H1 (cell line): Measurements from ENCODE around the gene RCSD1. TPM values are rescaled to one million over a fixed set of nuclear protein-coding genes. Genes with fewer than 3 reads are reported as not detected.

Experiments
- CTCF ChIA-PET: fragments of 300-600 bp; sonication (Branson Sonifier 250); formaldehyde crosslinking; loops from one replicate; lab custom pipeline; 2021; ENCODE audit not compliant: partially characterized antibody; lab: Charles Lee
- POLR2A ChIA-PET: fragments of 300-600 bp; sonication (Branson Sonifier 250); formaldehyde crosslinking; loops from one replicate; lab custom pipeline; 2021; ENCODE audit warnings: inconsistent platforms; ENCODE audit not compliant: partially characterized antibody; lab: Charles Lee
- DNase-seq, 2 experiments: peaks; one replicate each; pipeline versions ENCODE4 v3.0.0 to v3.0.0-alpha.2; 2010 to 2022; ENCODE audit warnings: low spot score in 2 of 2, low read depth in 1 of 2, mixed read lengths in 1 of 2
- FAIRE-seq: peaks from 2 replicates; lab custom pipeline; 2011; peaks lifted over from hg19 to GRCh38; lab: Jason Lieb, UNC
- H2AFZ ChIP-seq: 2 replicates; pipeline ENCODE4 v1.8.1; 2012; ENCODE audit warnings: low read length, inconsistent platforms
- H2AK5ac ChIP-seq: 2 replicates; pipeline ENCODE4 v1.6.1; 2013; ENCODE audit warnings: low read depth, low read length
- H2BK120ac ChIP-seq: replicated peaks from 2 replicates; pipeline ENCODE3; 2013; ENCODE audit warnings: low read depth, low read length, inconsistent platforms
- H2BK12ac ChIP-seq: 2 replicates; pipeline ENCODE4 v1.6.1; 2013; ENCODE audit warnings: low read depth, low read length
- H2BK15ac ChIP-seq: 2 replicates; pipeline ENCODE4 v1.6.1; 2013; ENCODE audit warnings: low read length
- H2BK20ac ChIP-seq: 2 replicates; pipeline ENCODE4 v1.6.1; 2013; ENCODE audit warnings: low read length
- H2BK5ac ChIP-seq: 2 replicates; pipeline ENCODE4 v1.6.1; 2013; ENCODE audit warnings: low read depth, low read length
- H3K14ac ChIP-seq: 2 replicates; pipeline ENCODE4 v1.6.1; 2013; ENCODE audit warnings: inconsistent platforms; ENCODE audit not compliant: insufficient read length
- H3K18ac ChIP-seq: 2 replicates; pipeline ENCODE4 v1.6.1; 2013; ENCODE audit warnings: low read length; ENCODE audit errors: extremely low read depth
- H3K23ac ChIP-seq: 2 replicates; pipeline ENCODE4 v1.6.1; 2013; ENCODE audit warnings: inconsistent platforms; ENCODE audit not compliant: insufficient read length
- H3K23me2 ChIP-seq: 2 replicates; pipeline ENCODE4 v1.6.1; 2013; ENCODE audit warnings: low read depth, low read length
- H3K27ac ChIP-seq: 2 replicates; pipeline ENCODE4 v1.6.1; 2011; ENCODE audit warnings: low read depth, low read length, inconsistent platforms
- H3K27me3 ChIP-seq, 4 experiments: replicated peaks in 1 of 4; 1 replicate in 1 of 4; 2 replicates in 3 of 4; pipeline versions ENCODE4 v1.6.1 to v1.8.1; 2011 to 2013; ENCODE audit warnings: low read length in 3 of 4, mild to moderate bottlenecking in 3 of 4, inconsistent platforms in 2 of 4, mixed read lengths in 2 of 4, moderate library complexity in 1 of 4; ENCODE audit not compliant: control insufficient read depth in 3 of 4, insufficient read depth in 3 of 4; ENCODE audit errors: extremely low read depth in 1 of 4
- H3K36me3 ChIP-seq, 4 experiments: 2 replicates each; pipeline versions ENCODE4 v1.6.1 to v1.8.1; 2011 to 2013; ENCODE audit warnings: mild to moderate bottlenecking in 4 of 4, low read length in 3 of 4, moderate library complexity in 2 of 4, control low read depth in 1 of 4, inconsistent platforms in 1 of 4; ENCODE audit not compliant: insufficient read depth in 4 of 4, control insufficient read depth in 2 of 4
- H3K4ac ChIP-seq: replicated peaks from 2 replicates; pipeline ENCODE3; 2013; ENCODE audit warnings: low read length, low read depth, mixed read lengths, inconsistent platforms; ENCODE audit not compliant: insufficient read length
- H3K4me1 ChIP-seq, 4 experiments: replicated peaks in 1 of 4; 1 replicate in 1 of 4; 2 replicates in 3 of 4; pipeline versions ENCODE4 v1.6.1 to v1.8.1; 2011 to 2013; ENCODE audit warnings: low read length in 3 of 4, inconsistent platforms in 2 of 4, mixed read lengths in 1 of 4; ENCODE audit not compliant: insufficient read depth in 4 of 4, control insufficient read depth in 3 of 4
- H3K4me2 ChIP-seq, 2 experiments: 2 replicates each; pipeline versions ENCODE4 v1.6.1 to v1.8.1; 2011 to 2013; ENCODE audit warnings: low read depth in 2 of 2, low read length in 2 of 2, control low read depth in 1 of 2, inconsistent platforms in 1 of 2, mild to moderate bottlenecking in 1 of 2; ENCODE audit not compliant: insufficient read depth in 1 of 2
- H3K4me3 ChIP-seq, 4 experiments: fragments of 200-600, 300-600 bp in 1 of 4; sonication (generic), shearing (Covaris generic), sonication (Bioruptor Twin) in 1 of 4; 2 replicates each; pipeline versions ENCODE4 v1.5.1 to v1.8.1; 2011 to 2016; ENCODE audit warnings: low read length in 4 of 4, low read depth in 3 of 4, control low read depth in 2 of 4, inconsistent platforms in 2 of 4, mild to moderate bottlenecking in 2 of 4, mixed read lengths in 1 of 4, moderate library complexity in 1 of 4; ENCODE audit not compliant: insufficient read depth in 2 of 4; ENCODE audit errors: extremely low read depth in 1 of 4
- H3K56ac ChIP-seq: replicated peaks from 2 replicates; pipeline ENCODE3; 2013; ENCODE audit warnings: low read depth, mild to moderate bottlenecking, mixed read lengths, low read length, inconsistent platforms; ENCODE audit not compliant: insufficient read length
- H3K79me1 ChIP-seq: 2 replicates; pipeline ENCODE4 v1.6.1; 2013; ENCODE audit warnings: low read depth, low read length, control low read depth
- H3K79me2 ChIP-seq, 2 experiments: 2 replicates each; pipeline versions ENCODE4 v1.6.1 to v1.8.1; 2012 to 2013; ENCODE audit warnings: low read length in 2 of 2, mild to moderate bottlenecking in 2 of 2, inconsistent platforms in 1 of 2; ENCODE audit not compliant: insufficient read depth in 2 of 2, control insufficient read depth in 1 of 2
- H3K9ac ChIP-seq, 4 experiments: replicated peaks in 1 of 4; 1 replicate in 1 of 4; 2 replicates in 3 of 4; pipeline versions ENCODE4 v1.6.1 to v1.8.1; 2011 to 2013; ENCODE audit warnings: low read depth in 3 of 4, low read length in 3 of 4, control low read depth in 2 of 4, mild to moderate bottlenecking in 2 of 4, moderate library complexity in 2 of 4, inconsistent platforms in 1 of 4; ENCODE audit errors: extremely low read depth in 1 of 4
- H3K9me3 ChIP-seq, 2 experiments: 2 replicates each; pipeline versions ENCODE4 v1.6.1 to v1.8.1; 2012 to 2013; ENCODE audit warnings: mild to moderate bottlenecking in 2 of 2, moderate library complexity in 2 of 2, control low read depth in 1 of 2, inconsistent platforms in 1 of 2, low read depth in 1 of 2, low read length in 1 of 2, mixed read lengths in 1 of 2; ENCODE audit not compliant: insufficient read depth in 2 of 2
- H4K20me1 ChIP-seq, 2 experiments: replicated peaks in 1 of 2; 2 replicates each; pipeline versions ENCODE3 to v1.8.1; 2011 to 2013; ENCODE audit warnings: inconsistent platforms in 2 of 2, low read length in 2 of 2, mild to moderate bottlenecking in 1 of 2; ENCODE audit not compliant: insufficient read depth in 2 of 2, control insufficient read depth in 1 of 2
- H4K5ac ChIP-seq: 2 replicates; pipeline ENCODE4 v1.6.1; 2013; ENCODE audit warnings: low read length, low read depth, mixed read lengths, inconsistent platforms; ENCODE audit not compliant: insufficient read length
- H4K8ac ChIP-seq: 2 replicates; pipeline ENCODE4 v1.8.0; 2013; ENCODE audit warnings: mild to moderate bottlenecking, moderate library complexity, low read length, inconsistent platforms; ENCODE audit not compliant: insufficient read depth; ENCODE audit errors: extremely low read depth
- H4K91ac ChIP-seq: replicated peaks from 2 replicates; pipeline ENCODE3; 2013; ENCODE audit warnings: low read length, mixed read lengths, inconsistent platforms; ENCODE audit not compliant: insufficient read length
- ATF3 ChIP-seq: IDR thresholded peaks from 2 replicates; pipeline ENCODE4 v1.6.1; 2011; ENCODE audit warnings: low read depth, mild to moderate bottlenecking, low read length; ENCODE audit not compliant: insufficient read depth
- BACH1 ChIP-seq: IDR thresholded peaks from 2 replicates; pipeline ENCODE4 v1.6.1; 2012; ENCODE audit warnings: low read length, improper control_type of control experiment
- BRCA1 ChIP-seq: IDR thresholded peaks from 2 replicates; pipeline ENCODE4 v1.6.1; 2012; ENCODE audit warnings: low read depth, low read length, improper control_type of control experiment
- CBX5 ChIP-seq: fragments of 300-800, 300-1000 bp; sonication (generic); IDR thresholded peaks from 2 replicates; pipeline ENCODE4 v1.7.1; 2016; ENCODE audit warnings: antibody characterized with exemption, low read length, low read depth
- CBX8 ChIP-seq: fragments of 300-800, 300-1000 bp; sonication (generic); IDR thresholded peaks from 2 replicates; pipeline ENCODE4 v1.7.1; 2016; ENCODE audit warnings: low read depth, low read length, borderline replicate concordance
- HDAC2 ChIP-seq, 2 experiments: fragments of 300-600 bp in 1 of 2; sonication (generic) in 1 of 2; IDR thresholded peaks; 2 replicates each; pipeline ENCODE4 v1.6.1; 2011 to 2012; ENCODE audit warnings: low read depth in 2 of 2, low read length in 2 of 2, mild to moderate bottlenecking in 2 of 2, moderate library complexity in 2 of 2, borderline replicate concordance in 1 of 2, inconsistent platforms in 1 of 2
- KDM5A ChIP-seq: fragments of 200-600 bp; IDR thresholded peaks from 2 replicates; pipeline ENCODE4 v1.7.1; 2012; ENCODE audit warnings: mild to moderate bottlenecking, low read length, inconsistent platforms, mixed read lengths
- RBBP5 ChIP-seq: IDR thresholded peaks from 2 replicates; pipeline ENCODE4 v1.7.1; 2012; ENCODE audit warnings: low read depth, mild to moderate bottlenecking, inconsistent platforms, low read length, moderate library complexity, borderline replicate concordance
- RXRA ChIP-seq: IDR thresholded peaks from 2 replicates; pipeline ENCODE4 v1.6.1; 2011; ENCODE audit warnings: low read depth, mild to moderate bottlenecking, low read length, moderate library complexity; ENCODE audit not compliant: insufficient read depth
- SAP30 ChIP-seq: fragments of 300-600 bp; sonication (generic); IDR thresholded peaks from 2 replicates; pipeline ENCODE4 v1.7.1; 2012; ENCODE audit warnings: low read length, moderate library complexity, mild to moderate bottlenecking, inconsistent platforms; ENCODE audit not compliant: insufficient read depth, insufficient replicate concordance
- SIX5 ChIP-seq: IDR thresholded peaks from 2 replicates; pipeline ENCODE4 v1.6.1; 2011; ENCODE audit warnings: mild to moderate bottlenecking, low read depth, low read length
- SP1 ChIP-seq: IDR thresholded peaks from 2 replicates; pipeline ENCODE4 v1.6.1; 2011; ENCODE audit warnings: low read depth, low read length
- TEAD4 ChIP-seq: IDR thresholded peaks from 2 replicates; pipeline ENCODE4 v1.6.1; 2012; ENCODE audit warnings: low read depth, low read length, inconsistent platforms, mixed read lengths
- WGBS, 2 experiments: shearing (Covaris generic) in 1 of 2; methylation state at CpG; one replicate each; pipeline versions ENCODE4 v1.1.6 to v1.1.7; 2013 to 2015; ENCODE audit warnings: low lambda C conversion rate in 2 of 2, mixed read lengths in 2 of 2, inconsistent platforms in 1 of 2, low coverage in 1 of 2, missing lambda C conversion rate in 1 of 2; ENCODE audit not compliant: insufficient replicate concordance in 2 of 2, insufficient coverage in 1 of 2, insufficient read length in 1 of 2; ENCODE audit errors: extremely low coverage in 1 of 2, missing lambda C conversion rate in 1 of 2; 5-methylcytosine and 5-hydroxymethylcytosine counted together
- polyA plus RNA-seq, 7 experiments: library from polyadenylated mRNA; depleted of rRNA in 3 of 7; stranded (reverse) in 5 of 7; unstranded in 2 of 7; fragments of >200 nt in 5 of 7; fragments of 200-250 nt in 2 of 7; gene quantifications; 1 replicate in 5 of 7; 2 replicates in 1 of 7; 4 replicates in 1 of 7; pipeline versions ENCODE4 v1.2.1 to v1.2.3, GENCODE V29; 2011 to 2013; ENCODE audit warnings: missing spikeins in 2 of 7, mixed read lengths in 2 of 7
- total RNA-seq: library from RNA; stranded (reverse); fragmentation: NEBNext Ultra II Directional; extraction: Animal tissue kit (Norgen Biotek cat#: 25700); gene quantifications from 2 replicates; pipeline ENCODE4 v1.2.1, GENCODE V29; 2021

The RCSD1 gene
- total and polyA plus RNA-seq, 2 of the 8 experiments (the other 6 are each of a cell fraction or from before 2014, with no cell fraction given): 0.47 to 0.69 TPM

GRCh38 chr1:167705250-167705649, 75.2 kb downstream of the RCSD1 start:
- 0 out of 2 replicates have a peak overlapping the region, but pooled peaks have one; percentile 3 for H2BK20ac ChIP-seq
- H4K5ac ChIP-seq: no peak overlapping the region
- H3K4me2 ChIP-seq: peak overlapping the region; percentile 50 to 54
- DNase-seq: no peak
- H4K20me1 ChIP-seq: no peaks in the 10 kb centered on the region
- H2AFZ ChIP-seq: no peak overlapping the region
- no peak overlapping the region for H3K9ac ChIP-seq
- H3K9me3 ChIP-seq: no peaks in the 10 kb centered on the region
- H3K14ac ChIP-seq: no peak overlapping the region
- H3K27ac ChIP-seq: no peak overlapping the region
- no peak overlapping the region for H2BK15ac ChIP-seq
- ChIA-PET POLR2A (interaction anchor here (0.7 to 1.6 kb wide), 5 partner anchors 9 to 152 kb away, joined by 3 to 6 read pairs (median 3); partner anchors contain the start of gene CREG1), CTCF (interaction anchor here (1.1 to 2.6 kb wide), 4 partner anchors 9 to 165 kb away, joined by 4 to 15 read pairs (median 5); no protein-coding TSS in a partner anchor)
- H3K4me1 ChIP-seq: peaks cover 2 to 19% (median 12%) of the 10 kb centered on the region in 4 experiments; a peak in 4 of 7 replicates
- H3K4ac ChIP-seq: no peak overlapping the region
- no peak overlapping the region for H2BK120ac ChIP-seq
- no peak overlapping the region for H2AK5ac ChIP-seq
- H3K23ac ChIP-seq: no peak overlapping the region
- H3K4me3 ChIP-seq: peak overlapping the region in 1 of 4 experiments; percentile 20; a peak in 2 of 8 replicates
- peak; percentile 71 for FAIRE-seq
- no peaks in the 10 kb centered on the region; a peak in 1 of 7 replicates for H3K27me3 ChIP-seq
- no peak overlapping the region for H3K56ac ChIP-seq
- no peaks in the 10 kb centered on the region for H3K36me3 ChIP-seq
- H4K8ac ChIP-seq: no peak overlapping the region
- H3K79me2 ChIP-seq: no peaks in the 10 kb centered on the region
- H2BK12ac ChIP-seq: no peak overlapping the region
- 8% methylated on average over 6 of the region's 6 CpGs; no CpG with 5 or more reads in 1 of the 2 experiments for WGBS, 2 experiments
- H3K23me2 ChIP-seq: no peaks in the 10 kb centered on the region
- no peak overlapping the region for H3K18ac ChIP-seq
- H3K79me1 ChIP-seq: no peaks in the 10 kb centered on the region
- H2BK5ac ChIP-seq: no peak overlapping the region
- H4K91ac ChIP-seq: no peak overlapping the region
- no peak for TF ChIP-seq BACH1
- TF ChIP-seq CBX8: no peak
- TF ChIP-seq BRCA1: no peak
- no peak for TF ChIP-seq KDM5A
- peak; percentile 76 for TF ChIP-seq TEAD4
- no peak for TF ChIP-seq RXRA
- no peak for TF ChIP-seq SIX5
- 0 out of 2 replicates have a peak, but pooled peaks have one; percentile 32 for TF ChIP-seq SP1
- TF ChIP-seq RBBP5: no peak
- TF ChIP-seq CBX5: no peak
- peak; percentile 23 to 35; a peak in 1 of 4 replicates for TF ChIP-seq HDAC2 (IDR thresholded peaks at IDR 0.05; ENCODE audit: borderline replicate concordance in 1 of 2, low read depth in 2 of 2, low read length in 2 of 2)
- no peak for TF ChIP-seq SAP30
- TF ChIP-seq ATF3: no peak
